Head of caudate nucleus (tissue), 42 donors: ENCODE results near the gene NDN.

Source experiments
- DNase-seq, 42 donors: peaks; one replicate each; pipeline versions ENCODE4 v3.0.0 to v3.0.0-alpha.2; 2020 to 2021; ENCODE audit warnings: mixed read lengths in 7 of 42
- intact Hi-C: fragments of 100-400 bp; cut with DNase I; formaldehyde crosslinking; loops from one replicate; pipeline ENCODE4 v1.15.0; 2022

Gene NDN

GRCh38 chr15:23645371-23646164, 41.5 kb downstream of the NDN start:
- DNase-seq = peak in 11 of 42 donors; percentile 8 to 41 (median 20)

GRCh38 chr15:23644829-23645228, 42.3 kb downstream of the NDN start:
- no peak for DNase-seq
- intact Hi-C loops = loop anchor here (5.0 kb wide), 1 partner anchor 212 kb away; no protein-coding TSS in a partner anchor

More at GRCh38 chr15:23645371-23646164, 41.5 kb downstream of the NDN start:
- intact Hi-C loops = loop anchor here (5.0 kb wide), 1 partner anchor 212 kb away; no protein-coding TSS in a partner anchor

GRCh38 chr15:23642413-23643044, 44.6 kb downstream of the NDN start:
- intact Hi-C loops = no loop called here
- peak; percentile 52 to 89 (median 76) for DNase-seq
